GM21390 (cell line): ENCODE results near the gene SPA17.

Source experiments
- ATAC-seq: cut with Tn5 transposase; IDR thresholded peaks from one replicate; pipeline ENCODE4 v1.9.1; 2021; ENCODE audit not compliant: unreplicated experiment

SPA17 gene

GRCh38 chr11:124673333-124674167 lies at the start of gene SPA17, which contains the start of gene SIAE:
TSS of gene SPA17 (plus strand) at chr11:124673904. CDS start at chr11:124675265, 1,361 bp downstream.
TSS of gene SIAE (minus strand) at chr11:124673739. CDS start at chr11:124673708, 31 bp downstream.
- ATAC-seq = peak; percentile 90

- ATAC-seq = no peak
Measured at GRCh38 chr11:124625504-124626168, 48.1 kb upstream of the SPA17 start.

GRCh38 chr11:124627546-124627945 lies 46.2 kb upstream of the SPA17 start:
- ATAC-seq = no peak

- ATAC-seq = no peak
Measured at GRCh38 chr11:124629961-124630360, 43.7 kb upstream of the SPA17 start.

GRCh38 chr11:124633355-124633754 lies 40.3 kb upstream of the SPA17 start:
- no peak for ATAC-seq

- no peak for ATAC-seq
Measured at GRCh38 chr11:124635932-124636331, 37.8 kb upstream of the SPA17 start.

- ATAC-seq = no peak
Measured at GRCh38 chr11:124638500-124638899, 35.2 kb upstream of the SPA17 start.

GRCh38 chr11:124639186-124639585 lies 34.5 kb upstream of the SPA17 start:
- no peak for ATAC-seq

- ATAC-seq = no peak
Measured at GRCh38 chr11:124640666-124641065, 33.0 kb upstream of the SPA17 start.

- no peak for ATAC-seq
Measured at GRCh38 chr11:124642628-124643027, 31.1 kb upstream of the SPA17 start.

GRCh38 chr11:124643042-124643604 lies 30.6 kb upstream of the SPA17 start:
- ATAC-seq = no peak

- ATAC-seq = no peak
Measured at GRCh38 chr11:124643605-124644425, 29.9 kb upstream of the SPA17 start.

- peak; percentile 68 for ATAC-seq
Measured at GRCh38 chr11:124644426-124645280, 29.1 kb upstream of the SPA17 start.

GRCh38 chr11:124646148-124646547 lies 27.6 kb upstream of the SPA17 start:
- ATAC-seq = no peak

- no peak for ATAC-seq
Measured at GRCh38 chr11:124648610-124649009, 25.1 kb upstream of the SPA17 start.

GRCh38 chr11:124656774-124657630 lies 16.7 kb upstream of the SPA17 start:
- no peak for ATAC-seq

GRCh38 chr11:124657904-124658303 lies 15.8 kb upstream of the SPA17 start:
- no peak for ATAC-seq

- no peak for ATAC-seq
Measured at GRCh38 chr11:124658501-124658900, 15.2 kb upstream of the SPA17 start.

GRCh38 chr11:124658986-124659385 lies 14.7 kb upstream of the SPA17 start:
- no peak for ATAC-seq
